ENCODE results near the gene PSMD1. TPM values are rescaled to one million over a fixed set of nuclear protein-coding genes. Genes with fewer than 3 reads are reported as not detected.

Gene PSMD1
- total and polyA plus RNA-seq, 2 donors (not counting 3 experiments of a cell fraction or from before 2014, with no cell fraction given) = 163 to 209 TPM

GRCh38 chr2:231028889-231029288 is 27.8 kb upstream of the PSMD1 start:
- Histone ChIP-seq H3K27me3 (ENCODE audit: control insufficient read depth in 2 of 2, insufficient read depth in 2 of 2, low read length in 2 of 2) (peaks cover 5 to 7% of the 10 kb centered on the region in 2 experiments), H3K9me3 (replicated peaks; ENCODE audit: control insufficient read depth, insufficient read depth, low read length) (no peaks in the 10 kb centered on the region), H4K20me1 (replicated peaks; ENCODE audit: control insufficient read depth, extremely low read depth, insufficient read depth, low read length) (no peaks in the 10 kb centered on the region), H3K36me3 (ENCODE audit: control insufficient read depth in 2 of 2, extremely low read depth in 1 of 2, insufficient read depth in 2 of 2, low read length in 2 of 2) (no peaks in the 10 kb centered on the region), H3K9ac (replicated peaks; ENCODE audit: extremely low read depth, insufficient read depth, low read length) (no peak overlapping the region), H3K79me2 (ENCODE audit: control insufficient read depth, insufficient read depth, low read length) (no peaks in the 10 kb centered on the region), H2AFZ (ENCODE audit: low read depth, low read length) (no peak overlapping the region), H3K4me2 (ENCODE audit: insufficient read depth, low read length) (no peak overlapping the region), H3K9me1 (replicated peaks; ENCODE audit: control insufficient read depth, extremely low read depth, insufficient read depth, low read length) (no peaks in the 10 kb centered on the region), H3K27ac (ENCODE audit: insufficient read depth, low read depth, low read length) (no peak overlapping the region), H3K4me3 (replicated peaks in 1 of 3; ENCODE audit: insufficient read depth in 1 of 3, low read depth in 1 of 3, low read length in 3 of 3) (no peak overlapping the region), H3K4me1 (ENCODE audit: control insufficient read depth, extremely low read depth, insufficient read depth, low read length) (no peaks in the 10 kb centered on the region)
- ChIA-PET CTCF (no interaction called here), POLR2A (no interaction called here)
- BruUV-seq (replicated peaks) = no TSS peak
- DNase-seq (ENCODE audit: low read depth, low spot score) (no peak), FAIRE-seq (no peak)
- TF ChIP-seq MAX (IDR thresholded peaks at IDR 0.05; ENCODE audit: insufficient read depth, insufficient read length) (no peak), FOS (IDR thresholded peaks at IDR 0.05; ENCODE audit: borderline replicate concordance, insufficient read depth, low read length) (no peak), MYC (IDR thresholded peaks at IDR 0.05; ENCODE audit: low read depth, low read length) (no peak), POLR2A (IDR thresholded peaks at IDR 0.05; ENCODE audit: low read depth, low read length) (no peak), JUN (IDR thresholded peaks at IDR 0.05; ENCODE audit: borderline replicate concordance, insufficient read depth, insufficient read length, low read depth) (no peak), POLR2AphosphoS5 (IDR thresholded peaks at IDR 0.05; ENCODE audit: insufficient read depth, low read depth, low read length) (no peak), EZH2 (IDR thresholded peaks at IDR 0.05; ENCODE audit: borderline replicate concordance, low read depth, low read length, severe bottlenecking) (no peak), CTCF (IDR thresholded peaks at IDR 0.05; ENCODE audit: extremely low read depth in 1 of 2, insufficient read depth in 1 of 2, low read depth in 1 of 2, low read length in 2 of 2) (no peak), GATA2 (IDR thresholded peaks at IDR 0.05; ENCODE audit: insufficient read depth, insufficient read length, low read depth, low read length) (no peak)
- dilution Hi-C loops (cut with MboI; ENCODE audit: extremely low pct_ligation_motif_present, low sequenced_read_pairs) (no loop called here), intact Hi-C loops (cut with micrococcal nuclease) (no loop called here)
